Ovary (tissue), 3 donors: ENCODE results near the gene SPARCL1.

Experiments used
- CTCF ChIP-seq, 3 donors: fragments of 450-650 bp in 2 of 3; fragments of 200-600 bp in 1 of 3; IDR thresholded peaks; one replicate each; pipeline versions ENCODE4 v1.5.1 to v1.8.0; 2016 to 2022; ENCODE audit warnings: antibody characterized with exemption in 3 of 3, mild to moderate bottlenecking in 1 of 3
- EP300 ChIP-seq: sonication (generic); formaldehyde crosslinking; IDR thresholded peaks from one replicate; pipeline ENCODE4 v1.6.1; 2017; ENCODE audit warnings: antibody characterized with exemption
- POLR2A ChIP-seq: fragments of 450-650 bp; IDR thresholded peaks from one replicate; pipeline ENCODE4 v1.6.1; 2017; ENCODE audit warnings: antibody characterized with exemption, mild to moderate bottlenecking, moderate library complexity
- donor health status: DM: no; HTN: no; CAD: no.

- TF ChIP-seq CTCF (IDR thresholded peaks at IDR 0.05) (no peak), POLR2A (no peak), EP300 (no peak)
Measured at GRCh38 chr4:87517621-87518020, 11.6 kb downstream of the SPARCL1 start.
